Measurements from ENCODE around the gene PTPRK.

GRCh38 chr6:128541261-128541660 lies 20.9 kb upstream of the PTPRK start:
- TF ChIP-seq SUZ12 (IDR thresholded peaks at IDR 0.05): no peak
- no peak for TF ChIP-seq ELF4 (IDR thresholded peaks at IDR 0.05)
- TF ChIP-seq SP1 (IDR thresholded peaks at IDR 0.05): no peak
- TF ChIP-seq FOXK2 (IDR thresholded peaks at IDR 0.05): no peak
- no peak for TF ChIP-seq BHLHE40 (IDR thresholded peaks at IDR 0.05; ENCODE audit: borderline replicate concordance)
- no peak for TF ChIP-seq CTBP1 (IDR thresholded peaks at IDR 0.05; ENCODE audit: borderline replicate concordance)
- TF ChIP-seq FOXA1 (IDR thresholded peaks at IDR 0.05): no peak
- no peak for TF ChIP-seq FOXM1 (IDR thresholded peaks at IDR 0.05; ENCODE audit: borderline replicate concordance)
- TF ChIP-seq HDGF (IDR thresholded peaks at IDR 0.05; ENCODE audit: borderline replicate concordance): no peak
- no peak for TF ChIP-seq ARNT (IDR thresholded peaks at IDR 0.05)
- no peak for TF ChIP-seq PKNOX1 (IDR thresholded peaks at IDR 0.05)
- TF ChIP-seq TARDBP (IDR thresholded peaks at IDR 0.05): no peak
- TF ChIP-seq LEF1 (IDR thresholded peaks at IDR 0.05; ENCODE audit: borderline replicate concordance): no peak

All from HEK293T (cell line).